GM12878 (cell line): ENCODE measurements around the gene TIMP4. TPM values are rescaled to one million over a fixed set of nuclear protein-coding genes. Genes with fewer than 3 reads are reported as not detected.

Source experiments
- ATAC-seq: fragments of 200-7000 bp; cut with Tn5 transposase; 3 replicates; pipeline ENCODE4 v1.9.1; 2020; ENCODE audit warnings: mild to moderate bottlenecking, moderate library complexity
- BruUV-seq: library from RNA; stranded (reverse); fragments of 400-500 nt; replicated peaks from 2 replicates; lab custom pipeline; 2021; lab: Mats Ljungman, UMichigan
- CTCF ChIA-PET: fragments of 300-600 bp; sonication (Branson Sonifier 250); formaldehyde crosslinking; extraction: SDS; loops from one replicate; lab custom pipeline; 2021; ENCODE audit warnings: inconsistent platforms; lab: Yijun Ruan, JAX
- POLR2A ChIA-PET: fragments of 350-600 bp; formaldehyde crosslinking; extraction: SDS; loops from one replicate; lab custom pipeline; 2021; ENCODE audit warnings: inconsistent platforms; lab: Charles Lee
- RAD21 ChIA-PET: fragments of 300-600 bp; sonication (Branson Sonifier 250); formaldehyde crosslinking; loops from one replicate; lab custom pipeline; 2023; ENCODE audit warnings: antibody characterized with exemption; ENCODE audit not compliant: unreplicated experiment; lab: Charles Lee
- SMC1A ChIA-PET: fragments of 300-600 bp; sonication (Branson Sonifier 250); formaldehyde crosslinking; loops from one replicate; lab custom pipeline; 2023; ENCODE audit not compliant: unreplicated experiment, uncharacterized antibody; lab: Charles Lee
- DNase-seq: peaks from one replicate; pipeline ENCODE4 v3.0.0-alpha.2; 2011; ENCODE audit warnings: low read depth, low spot score
- FAIRE-seq: peaks from 3 replicates; lab custom pipeline; 2011; peaks lifted over from hg19 to GRCh38; lab: Jason Lieb, UNC
- H2AFZ ChIP-seq: 2 replicates; pipeline ENCODE4 v1.6.0; 2011; ENCODE audit warnings: low read depth, low read length, control low read depth; ENCODE audit not compliant: control insufficient read depth
- H3K27ac ChIP-seq: 2 replicates; pipeline ENCODE4 v1.5.1; 2011; ENCODE audit warnings: control low read depth; ENCODE audit not compliant: control insufficient read depth, insufficient read depth
- H3K27me3 ChIP-seq, 2 experiments: replicated peaks in 1 of 2; 2 replicates each; pipeline versions ENCODE4 v1.6.0 to v1.6.1; 2011; ENCODE audit warnings: low read length in 1 of 2; ENCODE audit not compliant: control insufficient read depth in 2 of 2, insufficient read depth in 2 of 2
- H3K36me3 ChIP-seq, 2 experiments: 2 replicates each; pipeline ENCODE4 v1.5.1; 2011; ENCODE audit warnings: low read length in 1 of 2; ENCODE audit not compliant: control insufficient read depth in 2 of 2, insufficient read depth in 2 of 2
- H3K4me1 ChIP-seq: 2 replicates; pipeline ENCODE4 v1.6.1; 2011; ENCODE audit warnings: mild to moderate bottlenecking, low read length, moderate library complexity, mixed read lengths; ENCODE audit not compliant: control insufficient read depth, insufficient read depth
- H3K4me2 ChIP-seq: 2 replicates; pipeline ENCODE4 v1.6.0; 2011; ENCODE audit warnings: control low read depth; ENCODE audit not compliant: control insufficient read depth, insufficient read depth
- H3K4me3 ChIP-seq: fragments of 200-600 bp; sonication (generic); 2 replicates; pipeline ENCODE4 v1.5.1; 2016
- H3K79me2 ChIP-seq: 2 replicates; pipeline ENCODE4 v1.6.0; 2011; ENCODE audit warnings: low read length; ENCODE audit not compliant: control insufficient read depth, insufficient read depth
- H3K9ac ChIP-seq: 2 replicates; pipeline ENCODE4 v1.8.0; 2011; ENCODE audit warnings: low read length, control low read depth, mixed read lengths; ENCODE audit not compliant: control insufficient read depth, insufficient read depth
- H3K9me3 ChIP-seq: replicated peaks from 3 replicates; pipeline ENCODE4 v1.5.1; 2011; ENCODE audit warnings: mild to moderate bottlenecking, low read length; ENCODE audit not compliant: control insufficient read depth, insufficient read depth
- H4K20me1 ChIP-seq: 2 replicates; pipeline ENCODE4 v1.6.0; 2011; ENCODE audit not compliant: control insufficient read depth, insufficient read depth
- IRF4 ChIP-seq: IDR thresholded peaks from 2 replicates; pipeline ENCODE4 v1.6.1; 2011; ENCODE audit warnings: low read depth, low read length
- RAD51 ChIP-seq: fragments of 450-650 bp; IDR thresholded peaks from 2 replicates; pipeline ENCODE4 v1.6.1; 2016; ENCODE audit warnings: moderate library complexity, mild to moderate bottlenecking, inconsistent platforms
- WRNIP1 ChIP-seq: IDR thresholded peaks from 2 replicates; pipeline ENCODE4 v1.6.1; 2011; ENCODE audit warnings: low read depth, low read length, improper control_type of control experiment, borderline replicate concordance
- WGBS: methylation state at CpG from one replicate; pipeline ENCODE4 v1.1.6; 2016; ENCODE audit warnings: low lambda C conversion rate; ENCODE audit not compliant: insufficient replicate concordance, insufficient coverage; ENCODE audit errors: missing lambda C conversion rate; 5-methylcytosine and 5-hydroxymethylcytosine counted together
- in situ Hi-C: fragments of 300-500 bp; cut with MboI; formaldehyde crosslinking; loops from 9 replicates; pipeline ENCODE4 v1.14.3; 2018; ENCODE audit warnings: mixed read lengths
- intact Hi-C: fragments of 100-400 bp; cut with micrococcal nuclease; formaldehyde crosslinking; loops from one replicate; pipeline ENCODE4 v1.14.2; 2022; ENCODE audit not compliant: unreplicated experiment
- polyA plus RNA-seq, 11 experiments: library from polyadenylated mRNA; depleted of rRNA in 4 of 11; unstranded in 6 of 11; stranded (reverse) in 5 of 11; fragments of >200 nt; fragmentation: Nextera tagmentation in 4 of 11; fragmentation: Illumina TruSeq in 1 of 11; extraction: Ambion mirVana in 4 of 11; extraction: Trizol in 1 of 11; gene quantifications; 1 replicate in 1 of 11; 2 replicates in 10 of 11; pipeline versions ENCODE4 v1.2.1 to v1.2.3, GENCODE V29; 2011 to 2016; ENCODE audit warnings: inconsistent platforms in 2 of 11, missing spikeins in 2 of 11, low read depth in 1 of 11
- total RNA-seq, 4 experiments: library from RNA; depleted of rRNA in 3 of 4; stranded (reverse); fragments of >200 nt in 3 of 4; fragmentation: Illumina TruSeq in 1 of 4; extraction: Trizol in 1 of 4; gene quantifications; 2 replicates each; pipeline versions ENCODE4 v1.2.1 to v1.2.3, GENCODE V29; 2013 to 2021
- TF ChIP-seq, protein P1 (sequence below): IDR thresholded peaks from 2 replicates; pipeline ENCODE4 v1.6.1; 2012; ENCODE audit warnings: improper control_type of control experiment, low read depth, low read length; ENCODE audit not compliant: insufficient replicate concordance
- TF ChIP-seq, protein P2 (sequence below): fragments of 450-650 bp; formaldehyde crosslinking; IDR thresholded peaks from 2 replicates; pipeline ENCODE4 v1.4.0; 2020; ENCODE audit warnings: mild to moderate bottlenecking, moderate library complexity

The TIMP4 gene
- total and polyA plus RNA-seq, 10 of the 15 experiments (the other 5 are each of a cell fraction or from before 2014, with no cell fraction given), result 0.07 TPM; not detected in 9

DNA sequence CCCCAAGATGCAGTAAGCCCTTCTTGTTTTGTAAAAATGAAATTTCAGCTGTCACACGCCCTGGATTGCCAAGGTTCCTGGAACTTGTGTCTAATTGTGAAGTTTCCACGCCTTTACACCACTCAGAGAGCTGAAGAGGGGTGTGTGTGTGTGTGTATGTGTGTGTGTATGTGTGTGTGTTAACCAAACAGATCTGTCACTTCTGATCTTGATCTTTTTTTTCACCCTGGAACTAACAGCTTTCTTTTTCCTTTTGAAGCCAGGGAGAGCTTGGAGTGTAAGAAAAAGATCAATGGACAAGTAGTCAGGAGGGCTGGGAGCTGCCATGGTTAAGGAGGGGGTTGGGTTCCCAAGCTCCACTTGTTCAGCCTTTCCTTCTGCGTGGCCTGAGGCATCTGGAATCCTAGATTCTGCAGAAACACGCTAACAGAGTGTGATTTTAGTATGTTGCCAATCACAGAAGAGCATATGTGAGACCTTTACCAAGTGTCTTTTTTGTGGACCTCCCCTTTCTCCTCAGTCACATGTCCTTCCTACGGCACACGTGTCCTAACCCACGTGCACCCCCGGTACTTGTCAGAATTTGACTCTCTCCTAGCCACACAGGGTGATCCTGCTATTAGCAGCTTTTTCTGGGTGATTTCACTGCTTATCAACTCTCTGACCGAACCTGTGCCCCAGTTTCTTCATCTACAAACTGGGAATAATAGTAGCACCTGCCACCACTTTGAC lies 11.5 kb downstream of the TIMP4 start:
- FAIRE-seq, result no peak
- POLR2A ChIA-PET, result no interaction called here
- RAD21 ChIA-PET, result interaction anchor here (1.2 kb wide), 1 partner anchor 9 kb away, joined by 3 read pairs; no protein-coding TSS in a partner anchor

More for the DNA sequence above, 11.5 kb downstream of the TIMP4 start:
- CTCF ChIA-PET, result interaction anchor here (1.5 to 1.9 kb wide), 2 partner anchors 12 to 28 kb away, joined by 3 to 7 read pairs; no protein-coding TSS in a partner anchor
- no peak overlapping the region for H3K4me3 ChIP-seq
- H3K79me2 ChIP-seq, result no peaks in the 10 kb centered on the region
- no peak overlapping the region for H3K27ac ChIP-seq
- H3K36me3 ChIP-seq, result no peaks in the 10 kb centered on the region
- H4K20me1 ChIP-seq, result no peaks in the 10 kb centered on the region
- no peak overlapping the region for H3K4me2 ChIP-seq
- H3K9ac ChIP-seq, result no peak overlapping the region
- TF ChIP-seq WRNIP1 (no peak), RAD51 (0 out of 2 replicates have a peak, but pooled peaks have one; percentile 30), IRF4 (no peak)
- TF ChIP-seq, protein P1, sequence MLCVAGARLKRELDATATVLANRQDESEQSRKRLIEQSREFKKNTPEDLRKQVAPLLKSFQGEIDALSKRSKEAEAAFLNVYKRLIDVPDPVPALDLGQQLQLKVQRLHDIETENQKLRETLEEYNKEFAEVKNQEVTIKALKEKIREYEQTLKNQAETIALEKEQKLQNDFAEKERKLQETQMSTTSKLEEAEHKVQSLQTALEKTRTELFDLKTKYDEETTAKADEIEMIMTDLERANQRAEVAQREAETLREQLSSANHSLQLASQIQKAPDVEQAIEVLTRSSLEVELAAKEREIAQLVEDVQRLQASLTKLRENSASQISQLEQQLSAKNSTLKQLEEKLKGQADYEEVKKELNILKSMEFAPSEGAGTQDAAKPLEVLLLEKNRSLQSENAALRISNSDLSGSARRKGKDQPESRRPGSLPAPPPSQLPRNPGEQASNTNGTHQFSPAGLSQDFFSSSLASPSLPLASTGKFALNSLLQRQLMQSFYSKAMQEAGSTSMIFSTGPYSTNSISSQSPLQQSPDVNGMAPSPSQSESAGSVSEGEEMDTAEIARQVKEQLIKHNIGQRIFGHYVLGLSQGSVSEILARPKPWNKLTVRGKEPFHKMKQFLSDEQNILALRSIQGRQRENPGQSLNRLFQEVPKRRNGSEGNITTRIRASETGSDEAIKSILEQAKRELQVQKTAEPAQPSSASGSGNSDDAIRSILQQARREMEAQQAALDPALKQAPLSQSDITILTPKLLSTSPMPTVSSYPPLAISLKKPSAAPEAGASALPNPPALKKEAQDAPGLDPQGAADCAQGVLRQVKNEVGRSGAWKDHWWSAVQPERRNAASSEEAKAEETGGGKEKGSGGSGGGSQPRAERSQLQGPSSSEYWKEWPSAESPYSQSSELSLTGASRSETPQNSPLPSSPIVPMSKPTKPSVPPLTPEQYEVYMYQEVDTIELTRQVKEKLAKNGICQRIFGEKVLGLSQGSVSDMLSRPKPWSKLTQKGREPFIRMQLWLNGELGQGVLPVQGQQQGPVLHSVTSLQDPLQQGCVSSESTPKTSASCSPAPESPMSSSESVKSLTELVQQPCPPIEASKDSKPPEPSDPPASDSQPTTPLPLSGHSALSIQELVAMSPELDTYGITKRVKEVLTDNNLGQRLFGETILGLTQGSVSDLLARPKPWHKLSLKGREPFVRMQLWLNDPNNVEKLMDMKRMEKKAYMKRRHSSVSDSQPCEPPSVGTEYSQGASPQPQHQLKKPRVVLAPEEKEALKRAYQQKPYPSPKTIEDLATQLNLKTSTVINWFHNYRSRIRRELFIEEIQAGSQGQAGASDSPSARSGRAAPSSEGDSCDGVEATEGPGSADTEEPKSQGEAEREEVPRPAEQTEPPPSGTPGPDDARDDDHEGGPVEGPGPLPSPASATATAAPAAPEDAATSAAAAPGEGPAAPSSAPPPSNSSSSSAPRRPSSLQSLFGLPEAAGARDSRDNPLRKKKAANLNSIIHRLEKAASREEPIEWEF, result no peak
- TF ChIP-seq, protein P2, sequence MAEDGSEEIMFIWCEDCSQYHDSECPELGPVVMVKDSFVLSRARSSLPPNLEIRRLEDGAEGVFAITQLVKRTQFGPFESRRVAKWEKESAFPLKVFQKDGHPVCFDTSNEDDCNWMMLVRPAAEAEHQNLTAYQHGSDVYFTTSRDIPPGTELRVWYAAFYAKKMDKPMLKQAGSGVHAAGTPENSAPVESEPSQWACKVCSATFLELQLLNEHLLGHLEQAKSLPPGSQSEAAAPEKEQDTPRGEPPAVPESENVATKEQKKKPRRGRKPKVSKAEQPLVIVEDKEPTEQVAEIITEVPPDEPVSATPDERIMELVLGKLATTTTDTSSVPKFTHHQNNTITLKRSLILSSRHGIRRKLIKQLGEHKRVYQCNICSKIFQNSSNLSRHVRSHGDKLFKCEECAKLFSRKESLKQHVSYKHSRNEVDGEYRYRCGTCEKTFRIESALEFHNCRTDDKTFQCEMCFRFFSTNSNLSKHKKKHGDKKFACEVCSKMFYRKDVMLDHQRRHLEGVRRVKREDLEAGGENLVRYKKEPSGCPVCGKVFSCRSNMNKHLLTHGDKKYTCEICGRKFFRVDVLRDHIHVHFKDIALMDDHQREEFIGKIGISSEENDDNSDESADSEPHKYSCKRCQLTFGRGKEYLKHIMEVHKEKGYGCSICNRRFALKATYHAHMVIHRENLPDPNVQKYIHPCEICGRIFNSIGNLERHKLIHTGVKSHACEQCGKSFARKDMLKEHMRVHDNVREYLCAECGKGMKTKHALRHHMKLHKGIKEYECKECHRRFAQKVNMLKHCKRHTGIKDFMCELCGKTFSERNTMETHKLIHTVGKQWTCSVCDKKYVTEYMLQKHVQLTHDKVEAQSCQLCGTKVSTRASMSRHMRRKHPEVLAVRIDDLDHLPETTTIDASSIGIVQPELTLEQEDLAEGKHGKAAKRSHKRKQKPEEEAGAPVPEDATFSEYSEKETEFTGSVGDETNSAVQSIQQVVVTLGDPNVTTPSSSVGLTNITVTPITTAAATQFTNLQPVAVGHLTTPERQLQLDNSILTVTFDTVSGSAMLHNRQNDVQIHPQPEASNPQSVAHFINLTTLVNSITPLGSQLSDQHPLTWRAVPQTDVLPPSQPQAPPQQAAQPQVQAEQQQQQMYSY (CRISPR knock-in tag), result no peak
- TF ChIP-seq, all 136 proteins: peak for 1
- Histone ChIP-seq H2AFZ (no peak overlapping the region), H3K4me1 (no peaks in the 10 kb centered on the region), H3K9me3 (no peaks in the 10 kb centered on the region), H3K27me3 (no peaks in the 10 kb centered on the region; a peak in 1 of 4 replicates)
- WGBS, result 19% methylated on average over 9 of the region's 9 CpGs
- ATAC-seq (no peak), DNase-seq (no peak)
- SMC1A ChIA-PET, result interaction anchor here (0.8 to 1.1 kb wide), 2 partner anchors 29 to 47 kb away, joined by 3 to 4 read pairs; no protein-coding TSS in a partner anchor
- no TSS peak for BruUV-seq
- intact Hi-C loops (no loop called here), in situ Hi-C loops (loop anchor here (25.0 kb wide), 1 partner anchor 565 kb away; no protein-coding TSS in a partner anchor)
